Subcutaneous abdominal adipose tissue (tissue), 5 donors: ENCODE results near the gene SLC9C1.

Source experiments
- H3K27ac ChIP-seq: one replicate; pipeline ENCODE4 v1.7.0; 2013; ENCODE audit warnings: low read depth, mild to moderate bottlenecking, inconsistent platforms, low read length, moderate library complexity
- H3K27me3 ChIP-seq, 5 donors: one replicate each; pipeline ENCODE4 v1.7.0; 2013; ENCODE audit warnings: low read length in 5 of 5, inconsistent platforms in 1 of 5; ENCODE audit not compliant: control insufficient read depth in 5 of 5, insufficient read depth in 4 of 5
- H3K36me3 ChIP-seq, 5 donors: one replicate each; pipeline ENCODE4 v1.7.0; 2013; ENCODE audit warnings: low read length in 5 of 5; ENCODE audit not compliant: control insufficient read depth in 5 of 5, insufficient read depth in 5 of 5
- H3K4me1 ChIP-seq, 5 donors: one replicate each; pipeline ENCODE4 v1.7.0; 2013; ENCODE audit warnings: low read length in 5 of 5, mild to moderate bottlenecking in 3 of 5, moderate library complexity in 1 of 5; ENCODE audit not compliant: control insufficient read depth in 5 of 5, insufficient read depth in 5 of 5
- H3K4me3 ChIP-seq, 5 donors: one replicate each; pipeline ENCODE4 v1.7.0; 2013; ENCODE audit warnings: low read length in 5 of 5, low read depth in 1 of 5
- H3K9ac ChIP-seq, 5 donors: one replicate each; pipeline ENCODE4 v1.7.0; 2013; ENCODE audit warnings: low read length in 5 of 5, mild to moderate bottlenecking in 4 of 5, moderate library complexity in 3 of 5
- H3K9me3 ChIP-seq, 5 donors: one replicate each; pipeline ENCODE4 v1.7.0; 2013; ENCODE audit warnings: low read length in 5 of 5; ENCODE audit not compliant: control insufficient read depth in 5 of 5
- donor health status: healthy.
- donor health status: healthy.
- donor health status: healthy.
- donor health status: healthy.
- donor health status: healthy.

SLC9C1 gene

DNA sequence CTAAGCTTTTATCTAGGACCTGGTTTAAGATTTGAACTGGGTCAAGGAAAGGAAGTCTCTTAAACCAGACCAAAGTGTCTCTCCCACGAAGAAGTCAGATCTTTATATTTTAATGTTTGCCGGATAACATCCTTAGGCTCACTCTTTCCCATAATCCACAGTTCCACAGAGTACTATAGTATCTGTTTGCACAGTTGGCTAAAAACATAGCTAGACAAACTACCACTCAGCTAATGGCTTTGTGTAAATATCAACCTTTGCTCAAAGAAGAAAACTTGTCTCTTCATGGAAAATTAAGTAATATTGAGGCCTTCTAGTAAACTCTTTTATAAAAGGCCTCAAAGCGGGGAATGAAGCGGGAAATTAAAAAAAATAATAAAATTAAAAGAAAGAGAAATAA lies 13.5 kb upstream of the SLC9C1 start:
- H3K9ac ChIP-seq: no peak overlapping the region
- H3K36me3 ChIP-seq: no peaks in the 10 kb centered on the region
- H3K27me3 ChIP-seq: no peaks in the 10 kb centered on the region
- H3K4me1 ChIP-seq: peaks cover 4 to 26% (median 20%) of the 10 kb centered on the region in 5 donors
- no peak overlapping the region for H3K27ac ChIP-seq
- H3K9me3 ChIP-seq: no peaks in the 10 kb centered on the region
- no peak overlapping the region for H3K4me3 ChIP-seq

DNA sequence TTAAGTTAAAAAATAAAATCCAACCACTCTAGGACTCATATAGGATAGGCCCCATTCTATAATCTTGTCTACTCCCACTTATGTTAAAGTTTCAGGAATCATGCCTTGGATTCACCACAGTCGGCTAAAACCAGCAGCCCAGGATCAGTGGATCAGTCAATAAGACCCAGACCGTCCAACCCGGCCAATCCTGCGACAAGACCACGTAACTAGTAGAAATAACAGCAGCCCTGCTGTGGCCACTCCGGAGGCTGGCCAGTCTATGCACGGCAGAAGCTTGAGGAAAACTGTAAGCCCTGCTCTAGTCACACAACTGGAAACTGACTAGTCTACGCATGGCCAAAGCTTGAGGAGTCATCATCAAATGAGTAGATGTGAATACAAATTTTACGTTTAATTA lies 12.8 kb upstream of the SLC9C1 start:
- peaks cover 4 to 28% (median 20%) of the 10 kb centered on the region in 5 donors for H3K4me1 ChIP-seq
- H3K27me3 ChIP-seq: no peaks in the 10 kb centered on the region
- H3K36me3 ChIP-seq: no peaks in the 10 kb centered on the region
- H3K9me3 ChIP-seq: peaks cover 0 to 4% (median 0%) of the 10 kb centered on the region in 5 donors
- H3K4me3 ChIP-seq: no peak overlapping the region
- no peak overlapping the region for H3K27ac ChIP-seq
- H3K9ac ChIP-seq: no peak overlapping the region

GRCh38 chr3:112304611-112305010 lies 10.6 kb upstream of the SLC9C1 start:
- Histone ChIP-seq H3K4me3 (peak overlapping the region; percentile 62 to 92 (median 80)), H3K4me1 (peaks cover 4 to 28% (median 20%) of the 10 kb centered on the region in 5 donors), H3K9ac (no peak overlapping the region), H3K27me3 (no peaks in the 10 kb centered on the region), H3K36me3 (no peaks in the 10 kb centered on the region), H3K9me3 (peaks cover 0 to 4% (median 0%) of the 10 kb centered on the region in 5 donors), H3K27ac (no peak overlapping the region)

- H3K9ac ChIP-seq: peak overlapping the region; percentile 56 to 81 (median 63)
- peaks cover 4 to 28% (median 20%) of the 10 kb centered on the region in 5 donors for H3K4me1 ChIP-seq
- H3K27me3 ChIP-seq: no peaks in the 10 kb centered on the region
- H3K36me3 ChIP-seq: no peaks in the 10 kb centered on the region
- no peak overlapping the region for H3K27ac ChIP-seq
- H3K9me3 ChIP-seq: peaks cover 0 to 4% (median 0%) of the 10 kb centered on the region in 5 donors
- H3K4me3 ChIP-seq: peak overlapping the region; percentile 62 to 92 (median 80)
These were observed 9.8 kb upstream of the SLC9C1 start for GRCh38 chr3:112303764-112304325.

DNA sequence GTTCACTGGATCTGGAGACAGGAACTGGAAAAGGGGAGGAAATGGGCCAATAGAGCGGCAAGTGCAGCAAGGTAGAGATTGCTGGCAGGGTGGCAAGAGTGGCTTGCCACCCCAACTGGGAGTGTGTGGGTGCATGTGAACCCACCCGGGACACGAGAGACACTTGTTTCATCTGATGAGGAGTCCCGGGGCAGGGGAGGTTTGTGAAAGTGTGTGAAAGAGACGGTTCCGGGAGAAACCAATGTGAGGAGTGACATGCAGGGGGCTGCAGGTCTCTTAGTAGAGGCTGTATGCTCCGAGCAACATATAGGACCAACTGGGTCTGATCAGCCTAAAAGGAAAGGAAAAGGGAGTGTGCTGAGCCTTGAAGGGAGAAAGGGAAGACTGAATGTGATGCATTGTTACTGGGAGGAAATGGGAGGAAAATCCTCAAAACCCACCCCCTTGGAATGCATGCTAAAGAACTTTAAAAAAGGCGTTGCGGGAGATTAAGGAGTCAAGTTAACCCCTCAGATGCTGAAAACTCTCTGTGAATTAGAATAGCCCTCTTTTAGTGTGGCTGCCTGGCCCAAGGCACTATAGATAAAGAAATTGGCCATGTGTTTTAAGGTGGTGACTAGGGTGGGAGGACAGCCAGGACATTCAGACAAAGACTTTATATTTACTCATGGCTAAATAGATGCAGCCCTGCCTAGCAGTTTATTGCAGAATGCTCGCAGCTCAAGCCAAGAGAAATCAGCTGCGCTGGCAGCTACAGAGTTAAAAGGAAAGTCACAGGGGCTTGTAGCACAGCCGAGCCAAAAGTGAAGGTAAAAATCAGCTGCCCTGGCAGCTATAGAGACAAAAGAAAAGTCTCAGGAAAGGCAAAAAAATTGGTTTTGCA lies 9.1 kb upstream of the SLC9C1 start:
- Histone ChIP-seq H3K27me3 (no peaks in the 10 kb centered on the region), H3K4me3 (peak overlapping the region; percentile 62 to 92 (median 80)), H3K36me3 (no peaks in the 10 kb centered on the region), H3K4me1 (peaks cover 4 to 25% (median 20%) of the 10 kb centered on the region in 5 donors), H3K9me3 (peaks cover 0 to 4% (median 0%) of the 10 kb centered on the region in 5 donors), H3K27ac (no peak overlapping the region), H3K9ac (peak overlapping the region; percentile 56 to 81 (median 63))

DNA sequence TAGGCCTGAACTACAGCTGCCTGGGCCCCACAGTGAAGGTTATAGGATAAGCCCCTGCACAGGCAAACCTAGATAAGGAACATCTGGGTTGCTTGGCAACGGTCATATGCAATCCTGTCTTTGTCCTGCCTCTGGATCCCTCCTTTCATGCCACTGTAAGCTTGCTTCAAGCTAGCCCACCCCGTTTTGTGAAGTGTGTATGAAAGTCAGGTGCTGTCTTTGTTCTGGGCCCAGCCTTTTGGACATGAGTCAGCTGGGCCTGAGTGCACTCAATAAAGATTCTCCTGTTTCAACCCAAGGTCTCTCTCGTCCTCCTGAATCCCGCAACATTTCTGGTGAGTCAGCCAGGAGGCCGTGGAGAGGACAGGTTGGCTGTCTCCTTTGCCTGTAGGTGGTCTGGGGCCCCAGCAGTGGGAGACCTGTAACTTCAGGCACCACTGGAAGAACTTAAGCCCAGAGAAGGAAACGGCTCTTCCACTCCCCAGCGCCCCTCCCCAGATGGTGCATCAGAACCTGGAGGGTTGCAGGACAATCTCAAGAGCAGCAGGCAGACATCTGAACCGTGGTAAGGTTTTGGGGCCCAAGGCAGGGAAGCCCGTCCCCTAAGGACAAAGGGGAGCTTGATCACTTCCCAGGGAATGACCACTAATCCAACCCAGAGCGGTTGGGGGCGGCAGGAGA lies 8.3 kb upstream of the SLC9C1 start:
- Histone ChIP-seq H3K4me1 (peaks cover 4 to 27% (median 22%) of the 10 kb centered on the region in 5 donors), H3K27me3 (no peaks in the 10 kb centered on the region), H3K9ac (peak overlapping the region in 2 of 5 donors; percentile 55 to 81), H3K27ac (no peak overlapping the region), H3K36me3 (no peaks in the 10 kb centered on the region), H3K4me3 (peak overlapping the region; percentile 62 to 92 (median 80)), H3K9me3 (peaks cover 0 to 4% (median 0%) of the 10 kb centered on the region in 5 donors)

- no peak overlapping the region for H3K9ac ChIP-seq
- H3K4me3 ChIP-seq: no peak overlapping the region
- H3K9me3 ChIP-seq: peaks cover 0 to 4% (median 0%) of the 10 kb centered on the region in 5 donors
- no peak overlapping the region for H3K27ac ChIP-seq
- H3K36me3 ChIP-seq: no peaks in the 10 kb centered on the region
- H3K4me1 ChIP-seq: peaks cover 2 to 19% (median 19%) of the 10 kb centered on the region in 5 donors
- no peaks in the 10 kb centered on the region for H3K27me3 ChIP-seq
These were observed 4.8 kb upstream of the SLC9C1 start for GRCh38 chr3:112298781-112299180.

DNA sequence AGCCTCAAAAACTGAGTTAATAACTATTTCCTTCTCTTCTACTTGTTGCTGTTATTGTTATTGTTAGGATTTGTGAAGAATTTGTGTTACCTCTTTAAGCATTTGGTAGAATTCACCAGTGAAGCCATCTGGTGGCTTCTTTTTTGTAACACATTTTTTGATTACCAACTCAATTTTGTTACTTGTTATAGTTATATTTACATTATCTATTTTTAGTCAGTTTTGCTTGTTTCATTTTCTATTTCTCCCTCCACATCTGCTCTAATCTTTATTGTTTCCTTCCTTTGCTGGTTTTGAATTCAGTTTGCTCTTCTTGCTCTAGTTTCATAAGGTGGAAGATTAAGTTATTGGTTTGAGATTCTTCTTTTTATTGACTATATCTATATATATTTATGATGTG lies 3.7 kb upstream of the SLC9C1 start:
- Histone ChIP-seq H3K27ac (no peak overlapping the region), H3K9ac (no peak overlapping the region), H3K36me3 (no peaks in the 10 kb centered on the region), H3K9me3 (peaks cover 0 to 4% (median 0%) of the 10 kb centered on the region in 5 donors), H3K4me3 (no peak overlapping the region), H3K27me3 (no peaks in the 10 kb centered on the region), H3K4me1 (peaks cover 0 to 16% (median 12%) of the 10 kb centered on the region in 5 donors)

- H3K4me1 ChIP-seq: peaks cover 0 to 9% (median 6%) of the 10 kb centered on the region in 5 donors
- H3K9me3 ChIP-seq: no peaks in the 10 kb centered on the region
- H3K27ac ChIP-seq: no peak overlapping the region
- H3K4me3 ChIP-seq: no peak overlapping the region
- H3K27me3 ChIP-seq: no peaks in the 10 kb centered on the region
- no peak overlapping the region for H3K9ac ChIP-seq
- H3K36me3 ChIP-seq: no peaks in the 10 kb centered on the region
These were observed 5.0 kb downstream of the SLC9C1 start for GRCh38 chr3:112289011-112289410.
